NCI-H774 (cell line): ENCODE data around the gene AQP12B.
"Not testable (repeated sequence)": the region's sequence is repeated elsewhere in the genome, so short reads cannot be mapped to it uniquely, and the experiment has no call there.

Experiments used
- DNase-seq: peaks from one replicate; lab custom pipeline; 2025; lab: John Stamatoyannopoulos, UW

AQP12B gene

DNA sequence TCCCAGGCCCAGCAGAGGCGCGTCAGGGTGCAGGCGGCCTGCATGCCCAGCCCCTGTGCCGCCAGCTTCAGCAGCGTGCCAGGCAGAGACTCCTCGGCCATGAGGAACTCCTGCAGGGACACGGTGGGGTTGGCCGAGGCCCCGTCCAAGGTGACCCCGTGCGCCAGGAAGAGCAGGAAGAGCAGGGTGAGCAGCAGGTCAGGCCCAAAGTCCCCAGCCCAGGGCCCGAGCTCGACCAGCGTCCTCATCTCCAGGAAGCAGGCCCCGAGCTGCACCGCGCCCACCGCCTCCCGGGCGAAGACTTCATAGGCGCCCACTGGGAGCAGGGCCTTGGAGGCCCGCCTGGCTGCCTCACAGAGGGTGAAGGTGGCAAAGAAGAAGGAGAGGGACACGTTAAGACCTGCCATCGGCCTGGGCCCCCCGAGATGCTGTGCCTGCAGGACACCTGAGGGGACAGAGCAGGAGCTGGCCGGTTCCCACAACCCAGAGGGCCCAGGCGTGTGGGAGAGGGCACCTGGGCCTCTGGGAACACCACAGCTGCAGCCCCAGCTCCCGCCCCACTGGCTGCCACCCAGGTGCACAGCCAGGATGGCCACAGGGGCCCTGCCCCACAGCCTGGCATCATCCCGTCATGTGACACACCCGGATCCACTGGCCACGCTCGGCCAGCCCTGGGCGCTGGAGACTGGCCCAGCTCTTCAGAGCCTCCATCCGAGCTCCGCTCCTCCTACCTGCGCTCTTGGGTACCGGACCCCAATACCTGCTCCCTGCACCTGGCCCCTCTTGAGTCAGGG lies at the start of gene AQP12B:
Gene AQP12B (minus strand): TSS at position 455 of the 794 bp plus-strand sequence. CDS start 48 bp downstream, at position 407.
- not testable (repeated sequence) for DNase-seq

- DNase-seq, result no peak
Measured at GRCh38 chr2:240732184-240732583, 49.5 kb upstream of the AQP12B start.

DNA sequence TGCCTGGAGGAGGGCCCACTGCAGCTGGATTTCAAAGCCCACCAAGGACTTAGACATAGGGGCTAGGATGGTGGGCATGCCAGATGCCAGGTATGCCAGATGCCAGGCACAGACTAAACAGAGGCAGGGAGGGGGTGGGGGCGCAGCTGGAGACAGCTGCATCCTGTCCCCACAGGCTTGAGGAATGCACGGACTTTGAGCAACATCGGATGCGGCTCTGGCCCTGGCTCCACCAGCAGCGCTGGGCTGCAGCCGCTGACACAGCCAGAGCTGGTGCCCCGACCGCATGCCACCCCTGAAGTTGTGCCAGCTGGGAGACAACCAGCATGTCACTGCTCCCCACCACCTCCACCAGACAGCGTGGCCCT lies 48.5 kb upstream of the AQP12B start:
- no peak for DNase-seq

DNA sequence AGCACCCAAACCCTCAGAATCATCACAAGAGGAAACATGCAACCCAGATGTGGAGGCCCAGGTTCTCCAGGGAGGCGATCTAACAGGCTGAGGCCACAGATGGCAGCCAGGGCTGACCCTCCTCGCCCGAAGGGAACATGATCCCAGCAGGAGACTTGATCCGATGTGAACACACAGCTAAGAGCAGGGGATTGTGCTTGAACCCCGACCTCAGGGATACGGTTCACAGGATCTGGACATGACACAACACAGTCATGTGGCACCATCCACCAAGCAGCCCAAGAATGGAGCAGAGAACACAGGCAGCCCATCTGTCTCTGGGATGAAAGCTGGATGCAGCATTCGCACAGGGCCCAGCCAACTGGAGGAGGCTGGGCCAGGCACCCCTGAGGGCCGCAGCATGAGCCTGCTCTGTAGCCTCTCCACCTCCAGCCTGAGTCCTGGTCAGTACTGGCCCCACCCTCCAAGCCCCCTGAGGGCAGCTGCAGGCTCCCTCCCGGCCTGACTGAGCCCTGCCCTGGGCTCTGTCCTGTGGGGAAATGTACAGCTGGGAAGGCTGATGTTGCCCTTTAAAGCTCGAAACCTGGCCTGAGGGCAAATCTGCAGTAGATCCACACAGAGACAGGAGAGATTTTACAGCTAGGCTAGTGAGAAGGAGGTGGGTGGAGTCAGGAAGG lies 48.0 kb upstream of the AQP12B start:
- DNase-seq, result no peak

- DNase-seq, result no peak
Measured at GRCh38 chr2:240728827-240729226, 46.1 kb upstream of the AQP12B start.

- no peak for DNase-seq
Measured at GRCh38 chr2:240728361-240728760, 45.7 kb upstream of the AQP12B start.

GRCh38 chr2:240727913-240728312 lies 45.2 kb upstream of the AQP12B start:
- no peak for DNase-seq

DNA sequence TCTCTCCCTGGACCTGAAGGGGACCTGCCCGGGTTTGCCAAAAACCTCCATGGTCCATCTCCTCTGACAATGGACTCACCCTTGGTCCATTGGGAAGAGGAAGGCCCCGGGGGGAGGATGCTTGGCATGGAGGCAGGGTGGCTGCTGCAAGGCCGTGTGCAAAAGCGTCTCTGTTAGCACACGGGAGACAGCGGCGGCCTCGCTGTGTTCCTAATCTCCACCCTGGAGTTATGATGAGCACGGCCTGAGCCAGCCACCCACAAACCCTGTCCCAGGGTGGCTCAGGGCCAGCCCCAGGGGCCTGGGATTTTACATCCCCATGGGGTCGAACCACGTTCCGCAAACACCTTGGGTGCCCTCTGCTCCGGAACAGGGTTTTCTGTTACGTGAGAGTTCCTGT lies 44.8 kb upstream of the AQP12B start:
- DNase-seq, result no peak

GRCh38 chr2:240726876-240727275 lies 44.2 kb upstream of the AQP12B start:
- no peak for DNase-seq

DNA sequence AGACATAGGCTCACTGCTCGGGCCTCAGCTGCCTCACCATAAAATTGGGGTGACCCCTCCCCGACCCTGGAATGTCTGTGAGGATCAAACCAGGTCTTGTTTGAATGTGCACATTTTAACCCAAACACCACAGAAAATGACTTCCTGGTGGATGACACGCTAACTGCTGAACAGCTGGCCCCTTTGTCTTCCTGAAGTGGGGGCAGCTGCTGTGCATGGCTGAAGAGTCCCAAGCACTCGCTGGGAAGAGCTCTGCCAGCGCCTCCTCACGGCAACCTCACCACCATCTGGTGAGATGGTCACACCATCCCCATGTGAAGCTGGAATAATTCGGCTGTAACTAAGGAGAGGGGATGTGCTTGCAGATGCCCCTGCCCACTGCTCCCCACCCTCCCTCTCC lies 43.0 kb upstream of the AQP12B start:
- peak; percentile 0 for DNase-seq

GRCh38 chr2:240725266-240725665 lies 42.6 kb upstream of the AQP12B start:
- DNase-seq, result no peak

GRCh38 chr2:240724431-240724830 lies 41.7 kb upstream of the AQP12B start:
- DNase-seq, result no peak

- DNase-seq, result no peak
Measured at GRCh38 chr2:240723851-240724250, 41.2 kb upstream of the AQP12B start.

GRCh38 chr2:240722796-240723735 lies 40.4 kb upstream of the AQP12B start:
- no peak for DNase-seq

DNA sequence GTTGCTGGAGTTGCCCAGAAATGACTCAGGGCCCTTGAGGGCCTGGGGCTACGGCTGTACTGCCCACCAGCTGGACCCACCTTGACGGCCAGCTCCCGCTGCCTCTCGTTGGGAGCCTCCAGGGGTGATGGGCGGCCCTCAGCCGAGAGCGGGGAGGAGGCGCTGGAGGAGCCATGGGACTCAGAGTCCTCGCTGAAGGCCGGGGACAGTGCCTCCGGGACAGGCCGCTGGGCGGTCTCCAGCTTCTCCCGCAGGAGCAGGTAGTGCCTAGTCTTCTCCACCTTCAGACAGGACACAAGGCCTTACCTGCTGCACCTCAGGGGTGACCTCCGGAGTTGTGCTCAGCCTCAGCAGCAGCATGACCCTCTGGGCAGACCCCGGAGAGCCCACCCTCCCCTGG lies 39.7 kb upstream of the AQP12B start:
- no peak for DNase-seq

DNA sequence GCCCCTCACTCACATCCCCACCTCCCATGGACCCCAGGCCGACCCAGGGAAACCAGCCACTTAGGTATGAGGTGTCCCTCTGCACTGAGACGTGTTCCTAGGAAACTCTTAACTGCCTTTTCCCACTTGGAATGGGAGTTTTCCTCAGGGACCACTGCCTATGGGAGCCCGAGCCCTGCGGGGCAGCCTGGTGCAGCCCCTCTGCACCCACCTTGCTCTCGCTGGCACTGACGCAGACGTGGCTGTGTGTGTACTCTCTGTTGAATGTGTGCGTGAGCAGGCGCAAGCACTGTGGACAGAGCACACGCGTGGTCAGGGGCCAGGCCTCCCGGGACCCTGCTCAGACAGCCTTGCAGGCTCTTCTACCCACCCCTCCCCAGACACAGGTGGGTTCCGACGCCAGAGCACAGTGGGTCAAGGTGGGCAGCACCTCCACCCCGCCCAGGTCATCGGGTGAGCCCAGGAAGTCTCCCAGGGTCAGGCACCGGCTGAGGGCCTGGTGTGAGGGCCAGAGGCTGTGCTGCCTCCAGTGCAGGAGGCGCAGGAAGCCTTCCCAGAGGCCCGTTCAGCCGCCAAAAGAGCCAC lies 39.0 kb upstream of the AQP12B start:
- no peak for DNase-seq

GRCh38 chr2:240720686-240721595 lies 38.3 kb upstream of the AQP12B start:
- no peak for DNase-seq

- no peak for DNase-seq
Measured at GRCh38 chr2:240719676-240720545, 37.2 kb upstream of the AQP12B start.

DNA sequence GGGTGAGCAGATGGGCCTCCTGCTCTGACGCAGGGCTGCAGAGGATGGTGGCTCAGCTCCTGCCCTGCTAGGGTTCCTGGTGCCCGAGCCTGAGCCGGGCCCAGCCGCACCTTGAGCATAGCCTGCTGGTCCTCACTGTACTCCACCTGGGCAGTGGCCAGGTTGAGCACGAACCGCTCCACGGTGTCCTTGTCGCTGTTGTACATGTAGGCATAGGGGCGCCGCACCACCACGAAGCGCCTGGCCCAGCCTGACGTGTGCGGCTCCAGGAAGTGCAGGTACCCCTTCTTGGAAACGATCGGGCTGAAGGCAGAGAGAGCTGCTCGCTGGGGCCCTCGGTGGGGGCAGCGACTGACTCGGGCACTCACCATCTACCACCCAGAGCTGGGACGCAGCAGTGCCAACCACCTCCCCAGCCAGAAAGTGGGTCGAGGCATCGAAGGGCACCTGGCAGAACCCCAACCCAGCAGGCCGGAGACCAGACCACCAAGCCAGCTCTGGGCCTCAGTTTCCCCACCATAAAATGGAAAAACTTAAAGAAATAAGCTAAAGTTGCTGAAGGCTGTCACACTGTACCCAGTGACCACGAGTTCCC lies 36.3 kb upstream of the AQP12B start:
- DNase-seq, result no peak
